SK-N-SH (cell line): ENCODE data around the gene KCNG1.

Experiments used
- CHD2 ChIP-seq: fragments of 150-350 bp; IDR thresholded peaks from 2 replicates; pipeline ENCODE4 v1.6.1; 2018; ENCODE audit warnings: low read length; ENCODE audit not compliant: partially characterized antibody
- CTCF ChIP-seq: fragments of 200-600 bp; sonication (generic); IDR thresholded peaks from 2 replicates; pipeline ENCODE4 v1.6.1; 2017; ENCODE audit warnings: antibody characterized with exemption, mild to moderate bottlenecking, moderate library complexity
- EZH2phosphoT487 ChIP-seq: fragments of 200-600 bp; sonication (generic); IDR thresholded peaks from 2 replicates; pipeline ENCODE4 v1.6.1; 2017; ENCODE audit warnings: low read depth, mixed run types, mild to moderate bottlenecking, antibody characterized with exemption, moderate library complexity, borderline replicate concordance
- RFX5 ChIP-seq: IDR thresholded peaks from 2 replicates; pipeline ENCODE4 v1.6.1; 2012; ENCODE audit warnings: mild to moderate bottlenecking, improper control_type of control experiment, low read length

- TF ChIP-seq CTCF (peak; percentile 81), EZH2phosphoT487 (no peak), CHD2 (peak; percentile 52), RFX5 (no peak)
These were observed 7.8 kb downstream of the KCNG1 start for GRCh38 chr20:51014797-51015722.
